ENCODE data around the gene CDK5RAP2.

GRCh38 chr9:120390637-120391190 is 189.3 kb downstream of the CDK5RAP2 start:
- no peak for TF ChIP-seq CTCF (conservative IDR thresholded peaks at IDR 0.05 in 1 of 2, IDR thresholded peaks at IDR 0.05 in 1 of 2; ENCODE audit: extremely low read depth in 1 of 2, insufficient read depth in 1 of 2, low read depth in 1 of 2, low read length in 2 of 2)
- no peak for TF ChIP-seq EZH2 (IDR thresholded peaks at IDR 0.05; ENCODE audit: borderline replicate concordance, low read length)
